ENCODE data around the gene PSMB5.

The PSMB5 gene

DNA sequence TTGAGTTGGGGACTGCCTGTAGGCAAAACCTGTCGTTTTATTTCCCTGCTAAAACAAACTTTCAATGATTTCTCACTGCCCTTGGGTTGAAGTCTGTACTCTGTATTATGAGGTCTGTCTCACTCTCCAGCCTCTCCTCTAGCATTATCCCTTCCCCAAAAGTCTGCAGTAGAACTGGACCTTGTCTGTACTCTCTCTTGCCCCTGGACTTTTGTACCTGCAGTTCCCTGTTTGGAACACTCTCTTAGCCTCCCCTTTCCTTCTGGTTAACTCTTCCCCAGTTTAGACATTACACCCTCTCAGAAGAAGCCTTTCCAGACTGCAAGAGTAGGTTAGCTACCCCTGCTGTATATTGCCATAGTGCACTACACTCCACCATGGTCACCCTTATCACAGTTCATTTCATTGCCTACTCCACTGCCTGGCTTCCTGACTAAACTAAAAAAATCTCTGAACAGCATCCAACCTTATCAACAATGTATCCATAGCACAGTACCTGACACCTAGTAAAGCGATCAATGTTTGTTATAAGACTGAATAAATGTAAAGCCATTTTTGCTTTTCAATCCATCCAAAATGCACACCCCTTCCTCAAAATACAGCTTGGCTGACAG, 48.7 kb downstream of the PSMB5 start:
- no peak for DNase-seq

DNA sequence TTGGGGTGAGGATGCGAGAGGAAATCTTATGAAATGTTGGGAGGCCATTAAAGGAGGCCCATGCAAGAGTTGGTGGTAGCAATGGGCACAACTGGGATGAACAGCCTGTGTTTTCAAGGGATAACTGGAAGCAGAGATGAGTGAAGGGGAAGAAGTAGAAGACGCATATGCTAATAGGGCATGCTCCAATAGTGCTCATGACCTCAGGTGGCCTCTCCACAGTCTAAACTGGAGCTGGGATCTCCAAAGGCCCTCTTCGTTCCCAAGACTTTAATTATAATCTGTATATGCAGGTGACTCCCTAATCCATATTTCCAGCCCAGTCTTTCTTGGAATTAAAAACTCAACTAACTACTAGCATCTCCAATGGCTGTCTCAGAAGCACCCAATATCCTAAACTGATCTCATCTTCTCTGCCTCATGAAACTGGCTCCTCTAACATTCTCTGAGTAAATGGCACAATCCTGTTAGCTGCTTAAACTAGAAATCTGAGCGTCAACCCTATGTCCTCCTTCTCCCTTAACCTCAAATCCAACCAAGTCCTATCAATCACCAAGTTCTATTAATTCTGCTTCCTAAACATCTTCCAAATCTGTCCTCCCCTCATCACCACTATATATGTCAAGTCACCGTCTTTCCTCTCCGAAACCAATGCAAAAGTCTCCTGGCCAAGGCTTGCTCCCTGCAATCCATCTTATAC, 49.6 kb downstream of the PSMB5 start:
- no peak for DNase-seq

DNA sequence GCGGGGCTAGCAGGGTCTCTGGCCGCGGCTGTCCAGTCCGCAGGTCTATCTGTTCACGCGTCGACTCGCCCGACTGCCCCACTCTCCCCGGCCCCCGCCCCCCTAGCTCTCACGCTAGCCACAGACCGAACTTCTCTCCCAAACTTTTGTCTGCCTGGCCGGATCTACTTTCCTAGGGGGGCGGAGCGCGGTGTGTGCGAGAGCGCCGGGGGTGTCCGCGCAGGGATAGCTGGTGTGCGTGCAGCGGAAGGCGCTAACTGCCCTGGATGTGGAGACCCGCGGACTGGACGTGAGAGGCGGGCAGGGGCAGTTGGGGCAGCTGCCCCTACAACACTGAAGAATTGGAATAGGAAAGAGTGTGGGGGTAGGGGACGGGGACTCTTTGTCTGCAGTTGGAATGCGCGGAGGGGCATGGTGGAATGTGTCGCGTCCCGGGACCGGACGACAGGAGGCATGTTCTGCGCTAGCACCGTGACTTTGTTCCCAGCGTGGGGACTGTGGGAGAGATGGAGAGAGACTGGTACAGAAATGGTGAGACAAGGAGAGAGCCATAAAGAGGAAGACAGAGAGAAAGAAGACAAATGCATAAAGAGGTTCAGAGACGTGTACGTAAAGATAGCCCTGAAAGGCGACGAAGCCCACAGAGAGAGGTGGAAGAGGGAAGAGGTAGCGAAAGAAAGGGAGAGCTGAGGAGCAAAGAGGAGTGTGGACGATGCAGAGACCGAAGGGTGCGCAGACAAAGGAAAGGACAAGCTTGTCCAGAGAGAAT, 52.0 kb downstream of the PSMB5 start, which contains the start of gene AJUBA:
Gene AJUBA, minus strand, starts transcription at position 75 of the 769 bp plus-strand sequence. CDS start 285 bp downstream, outside the sequence.
- peak; percentile 73 for DNase-seq

DNA sequence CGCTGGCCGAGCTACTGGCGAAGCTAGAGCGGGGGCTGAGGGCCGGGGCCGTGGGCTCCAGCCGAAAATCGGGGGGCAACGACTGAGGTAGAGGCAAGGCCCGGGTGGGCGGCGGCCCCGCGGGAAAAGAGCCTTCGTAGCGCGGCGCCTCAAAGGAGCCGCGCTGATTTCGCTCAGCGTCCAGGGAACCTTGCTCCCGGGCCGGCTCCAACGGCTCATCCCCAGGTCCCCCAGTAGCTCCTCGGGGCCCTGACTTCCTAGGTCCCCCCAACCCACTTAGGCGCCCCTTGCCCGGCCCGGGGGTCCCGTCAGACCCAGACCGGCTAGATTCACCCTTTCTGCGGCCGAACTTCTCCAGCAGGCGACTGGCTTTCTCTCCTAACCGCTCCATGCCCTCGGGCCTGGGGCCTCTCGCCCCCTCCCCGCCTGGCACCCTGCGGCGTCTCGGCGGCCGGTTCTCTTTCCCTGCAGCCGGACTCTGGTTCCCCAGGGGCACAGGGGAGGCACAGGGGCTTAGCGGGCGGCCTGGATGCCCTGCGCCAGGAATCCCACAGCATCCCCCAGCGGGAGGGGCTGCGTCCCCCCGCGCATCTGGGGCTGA, 52.7 kb downstream of the PSMB5 start:
- no peak for DNase-seq

DNA sequence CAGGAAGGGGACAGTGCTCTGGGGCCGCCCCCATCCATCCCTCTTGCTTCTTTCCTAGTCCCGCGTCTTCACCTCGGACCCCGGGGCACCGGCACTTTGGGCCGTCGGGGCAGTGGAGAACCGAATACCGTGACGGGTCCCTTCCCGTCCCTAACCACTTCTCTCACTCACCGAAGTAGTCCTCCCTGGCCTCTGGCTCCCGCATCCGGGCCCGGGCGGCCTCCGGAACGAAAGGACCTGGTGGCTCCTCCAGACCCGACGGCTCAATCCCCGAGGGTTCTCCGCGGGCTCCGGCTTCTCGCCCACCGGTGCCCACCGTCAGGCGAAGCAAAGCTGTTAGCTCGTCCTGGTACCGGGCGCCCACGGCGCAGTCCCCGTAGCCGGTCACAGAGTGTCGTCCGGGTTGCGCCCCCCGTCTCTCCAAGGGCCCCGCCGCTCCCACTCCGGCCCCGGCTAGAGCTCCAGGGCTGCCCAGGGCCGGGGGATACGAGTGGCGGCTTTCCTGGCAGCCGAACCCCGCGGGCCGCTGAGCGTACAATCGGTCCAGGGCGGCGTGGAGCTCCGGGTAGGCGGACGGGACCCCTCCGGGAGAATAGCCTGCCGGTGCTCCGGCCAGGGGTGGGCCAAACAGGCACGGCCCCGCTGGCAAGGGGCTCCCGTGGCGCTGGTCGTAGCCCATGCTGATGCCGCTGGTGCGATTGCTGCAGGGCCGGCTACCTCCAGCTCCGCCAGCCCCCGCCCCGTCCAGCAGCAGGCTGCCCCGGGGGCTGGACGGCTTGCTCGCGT, 53.4 kb downstream of the PSMB5 start:
- no peak for DNase-seq

DNA sequence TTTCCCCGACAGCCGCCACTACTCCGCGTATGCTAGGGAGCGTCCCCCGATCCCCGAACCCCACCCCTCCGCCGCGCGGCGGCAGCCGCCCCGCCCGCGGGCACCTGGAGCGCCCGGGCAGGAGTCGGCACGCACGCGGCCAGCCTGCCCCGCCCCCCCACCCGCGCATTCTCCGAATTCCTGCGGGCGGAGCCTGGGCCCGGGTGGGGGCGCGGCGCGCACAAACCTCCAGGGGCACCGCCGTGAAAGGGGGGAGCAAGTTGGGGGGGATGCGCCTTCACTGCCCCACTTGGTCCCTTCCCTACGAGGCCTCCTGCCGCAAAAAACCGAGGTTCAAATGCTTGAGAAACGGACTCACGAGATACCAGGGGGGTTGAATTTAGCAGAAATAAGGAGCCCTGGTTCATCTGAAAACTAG, 54.0 kb downstream of the PSMB5 start:
- peak; percentile 13 for DNase-seq

DNA sequence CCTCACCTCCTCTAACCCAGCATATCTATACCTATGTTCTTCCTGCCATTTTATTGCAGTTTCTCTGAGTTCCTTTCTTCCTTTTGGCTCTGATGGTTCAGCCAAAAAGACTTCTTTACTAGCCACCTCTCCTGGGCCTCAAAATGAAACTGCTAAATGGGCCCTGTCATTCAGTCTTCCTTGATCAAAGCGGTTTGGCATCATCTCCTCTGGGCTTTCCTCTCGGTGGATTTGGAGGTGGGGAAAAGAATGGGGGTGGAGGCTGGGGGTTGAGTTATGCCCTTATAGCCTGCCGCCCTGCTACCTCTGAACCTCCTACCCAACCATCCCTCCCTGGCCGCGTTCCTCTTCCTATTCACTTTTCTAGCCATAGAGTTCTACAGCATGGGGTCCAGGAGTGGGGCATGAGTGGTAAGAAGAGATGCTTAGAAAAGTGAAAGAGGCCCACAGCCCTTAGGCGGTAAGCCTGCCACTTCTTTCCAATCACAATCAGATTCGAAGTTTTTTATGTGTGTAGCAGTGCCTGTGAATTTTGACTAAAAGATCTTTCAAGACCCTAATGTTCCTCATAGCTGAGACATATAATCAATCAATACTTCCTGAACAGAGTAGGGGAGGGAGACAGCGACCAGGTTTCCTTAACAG, 54.8 kb downstream of the PSMB5 start:
- no peak for DNase-seq

DNA sequence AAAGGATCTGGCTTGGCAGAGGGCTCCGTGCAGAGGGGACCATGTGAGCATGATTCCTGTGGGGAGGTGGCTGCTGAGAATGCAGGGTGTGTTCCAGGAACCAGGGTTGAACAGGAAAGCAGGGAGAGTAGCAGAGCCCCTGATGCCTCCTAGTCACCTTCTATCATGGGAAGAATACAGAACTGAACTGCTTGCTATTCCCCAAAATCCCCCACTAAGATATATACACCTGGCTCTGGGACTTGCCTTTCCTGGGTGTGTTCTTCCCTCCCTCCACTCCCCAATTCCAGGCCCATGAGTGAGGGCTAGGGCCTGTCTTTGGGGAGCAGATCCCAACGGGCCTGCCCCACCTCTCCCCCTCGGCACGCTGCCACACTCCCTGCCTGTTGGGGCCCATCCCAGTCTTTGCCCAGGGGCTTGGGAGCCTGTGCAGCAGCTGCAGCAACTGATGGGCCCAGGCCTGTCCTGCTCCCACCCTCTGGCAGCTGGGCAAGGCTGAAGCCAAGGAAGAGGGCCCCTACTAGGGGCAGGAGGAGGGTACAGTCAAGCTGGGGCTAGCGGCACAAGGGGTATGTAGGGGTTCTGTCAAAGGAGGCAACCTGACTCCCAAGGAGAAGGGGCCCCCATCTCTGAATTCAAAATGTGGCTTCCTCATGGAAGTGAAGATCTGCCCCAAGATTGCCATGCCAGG, 55.6 kb downstream of the PSMB5 start:
- no peak for DNase-seq

DNA sequence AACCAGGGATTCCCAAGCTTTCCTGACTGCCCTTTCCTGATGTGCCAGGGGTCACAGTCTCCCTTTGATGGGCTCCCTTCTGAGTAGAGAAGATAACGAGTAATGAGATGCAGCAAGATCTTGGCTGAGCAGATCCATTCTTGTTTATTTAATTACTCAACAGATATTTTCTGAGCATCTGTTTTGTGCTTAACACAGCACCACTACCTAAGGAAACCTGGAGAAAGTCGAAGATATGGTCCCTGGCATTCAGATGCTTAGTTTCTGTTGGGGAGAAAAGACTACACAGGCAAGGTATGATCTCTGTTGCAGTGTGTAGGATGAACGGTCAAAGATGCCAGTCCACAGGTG, 56.2 kb downstream of the PSMB5 start:
- no peak for DNase-seq

DNA sequence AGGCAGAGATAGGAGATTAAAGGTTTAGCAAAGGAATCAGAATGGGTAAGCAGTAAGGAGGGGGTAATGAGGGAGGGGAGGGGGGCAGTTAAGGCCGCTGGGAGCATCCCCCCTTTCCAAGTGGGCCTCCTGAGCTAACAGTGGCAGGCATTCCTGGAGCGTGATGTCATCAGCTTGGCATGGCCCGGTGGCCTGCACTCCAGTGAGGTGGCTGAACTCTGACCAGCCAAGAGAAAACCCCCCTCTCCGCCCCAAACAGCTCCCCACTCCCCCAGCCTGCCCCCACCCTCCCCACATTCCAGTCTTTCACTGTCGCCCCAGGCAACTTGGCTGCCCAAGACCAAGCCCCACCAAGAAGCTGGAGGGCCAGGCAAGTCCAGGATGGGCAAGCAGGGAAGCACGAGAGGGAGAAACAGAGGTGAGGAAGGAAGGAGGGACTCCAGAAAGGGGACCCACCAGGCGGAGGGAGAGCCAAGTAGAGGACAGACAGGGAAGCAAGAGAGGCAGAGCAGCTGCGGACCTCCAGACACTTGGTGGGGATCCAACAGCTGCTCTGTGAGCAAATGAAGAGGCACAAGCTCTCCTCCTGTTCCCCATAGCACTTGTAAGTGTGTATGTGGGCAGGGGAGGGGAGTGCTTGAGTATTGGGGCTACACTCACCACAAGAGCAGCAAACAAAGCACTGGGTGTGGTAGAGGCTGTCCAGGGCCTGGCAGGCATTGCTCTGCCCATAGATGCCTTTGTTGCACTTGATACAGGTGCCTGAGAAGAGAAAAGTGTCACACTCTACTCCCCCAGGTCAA, 56.8 kb downstream of the PSMB5 start:
- DNase-seq: no peak

DNA sequence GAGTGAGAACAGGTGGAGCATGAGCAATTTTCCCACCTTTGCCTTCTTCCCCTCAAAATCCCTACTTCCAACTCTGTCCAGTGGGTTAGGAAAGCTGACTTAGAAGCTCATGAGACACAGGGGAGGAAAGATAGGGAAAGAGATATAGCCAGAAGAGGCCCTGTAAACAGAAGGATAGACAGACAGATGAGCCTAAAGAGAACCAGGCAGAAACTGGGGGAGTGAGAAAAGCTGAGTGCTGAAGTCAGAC, 57.3 kb downstream of the PSMB5 start:
- DNase-seq: no peak

DNA sequence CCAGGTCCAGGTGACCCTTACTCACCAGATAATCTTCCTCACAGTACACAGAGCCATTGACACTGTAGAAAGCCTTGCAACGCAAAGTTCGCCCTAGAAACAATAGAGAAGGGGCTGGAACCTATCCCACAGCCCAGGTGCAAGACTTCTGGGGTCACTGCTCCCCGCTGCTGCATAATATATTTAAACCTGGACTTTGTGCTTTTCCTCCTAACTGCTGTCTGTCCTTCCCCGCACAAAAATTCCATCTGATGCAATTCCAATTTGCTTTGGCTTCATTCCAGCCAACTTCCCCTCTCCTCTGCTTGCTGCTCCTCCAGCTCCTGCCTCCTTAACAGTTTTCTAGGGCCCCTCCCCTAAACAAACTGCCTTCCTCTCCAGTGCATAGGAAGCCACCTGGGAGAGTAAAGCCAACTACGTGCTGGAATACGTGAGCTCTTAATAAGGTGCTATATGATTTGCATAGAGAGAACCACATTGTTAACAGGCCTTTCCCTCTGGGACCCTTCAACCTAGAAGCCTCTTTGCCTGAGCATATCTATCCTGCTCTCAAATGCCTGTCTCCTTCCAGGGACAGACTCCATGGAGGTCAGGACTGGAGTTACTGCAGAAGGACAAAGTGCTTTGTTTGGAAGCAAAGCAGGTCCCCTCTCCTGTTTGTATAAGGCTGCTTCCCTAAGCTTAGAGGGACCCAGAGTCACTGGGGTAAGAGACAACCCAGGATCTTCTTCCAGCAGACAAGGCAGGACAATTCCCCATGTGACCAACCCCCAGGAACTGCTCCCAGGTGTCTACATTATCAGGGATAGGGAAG, 57.9 kb downstream of the PSMB5 start:
- DNase-seq: no peak
